Left ventricle myocardium inferior (tissue), 1 donor: Measurements from ENCODE around the gene FRMD1. TPM values are rescaled to one million over a fixed set of nuclear protein-coding genes. Genes with fewer than 3 reads are reported as not detected.

Experiments
- DNase-seq: peaks from one replicate; pipeline ENCODE4 v3.0.0-alpha.2; 2020
- H3K27ac ChIP-seq: fragments of 200-600 bp; replicated peaks from 2 replicates; pipeline ENCODE4 v1.8.0; 2021
- H3K27me3 ChIP-seq: fragments of 200-600 bp; 2 replicates; pipeline ENCODE4 v1.8.0; 2021; ENCODE audit warnings: low read depth
- H3K36me3 ChIP-seq: fragments of 200-600 bp; 2 replicates; pipeline ENCODE4 v1.8.0; 2021
- H3K4me1 ChIP-seq: fragments of 200-600 bp; 2 replicates; pipeline ENCODE4 v1.8.0; 2021
- H3K4me3 ChIP-seq: fragments of 200-600 bp; 2 replicates; pipeline ENCODE4 v1.8.0; 2021; ENCODE audit warnings: mild to moderate bottlenecking, moderate library complexity
- H3K9me3 ChIP-seq: fragments of 200-600 bp; replicated peaks from 2 replicates; pipeline ENCODE4 v1.8.0; 2021
- intact Hi-C: fragments of 100-400 bp; cut with micrococcal nuclease; formaldehyde crosslinking; loops from one replicate; pipeline ENCODE4 v1.11.0; 2022
- total RNA-seq: library from RNA; stranded (reverse); fragmentation: NEBNext Ultra II Directional; extraction: Animal tissue kit (Norgen Biotek cat#: 25700); gene quantifications from one replicate; pipeline ENCODE4 v1.2.1, GENCODE V29; 2021
- TF ChIP-seq, protein P1 (sequence below): fragments of 200-600 bp; IDR thresholded peaks from 2 replicates; pipeline ENCODE4 v1.8.0; 2021; ENCODE audit warnings: antibody characterized with exemption, mild to moderate bottlenecking, borderline replicate concordance
- donor health status: DM: no; HTN: yes; CAD: no; lungs with severe emphysema.

FRMD1 gene
- total RNA-seq, 1 donor from 2014 or later = 0.16 TPM

DNA sequence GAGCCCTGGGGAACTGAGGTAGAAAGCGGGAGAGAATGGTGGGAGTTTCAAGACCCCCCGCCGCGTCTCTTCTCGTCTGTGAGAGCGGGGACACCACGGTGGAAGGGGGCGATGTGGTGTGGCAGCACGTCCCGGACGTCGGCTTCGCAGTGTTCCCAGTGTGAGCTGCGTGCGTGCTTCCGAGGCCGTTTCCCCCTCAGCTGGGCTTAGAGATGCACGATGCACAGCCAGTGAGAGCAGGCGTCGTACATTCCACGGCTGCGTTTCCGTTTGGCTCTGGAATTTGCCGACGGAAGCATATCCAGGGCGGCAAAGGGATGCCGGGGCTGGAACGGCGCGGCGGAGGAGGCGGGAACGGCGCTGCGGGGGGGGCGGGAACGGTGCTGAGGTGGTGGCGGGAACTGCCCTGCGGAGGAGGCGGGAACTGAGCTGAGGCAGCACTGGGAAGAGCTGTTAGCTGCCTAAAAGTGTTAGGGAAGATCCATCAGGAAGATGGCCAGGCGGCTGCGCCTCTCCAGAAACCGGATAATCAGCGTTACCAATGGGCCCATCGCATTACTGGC is 43.8 kb downstream of the FRMD1 start:
- intact Hi-C loops = no loop called here
- TF ChIP-seq, protein P1, sequence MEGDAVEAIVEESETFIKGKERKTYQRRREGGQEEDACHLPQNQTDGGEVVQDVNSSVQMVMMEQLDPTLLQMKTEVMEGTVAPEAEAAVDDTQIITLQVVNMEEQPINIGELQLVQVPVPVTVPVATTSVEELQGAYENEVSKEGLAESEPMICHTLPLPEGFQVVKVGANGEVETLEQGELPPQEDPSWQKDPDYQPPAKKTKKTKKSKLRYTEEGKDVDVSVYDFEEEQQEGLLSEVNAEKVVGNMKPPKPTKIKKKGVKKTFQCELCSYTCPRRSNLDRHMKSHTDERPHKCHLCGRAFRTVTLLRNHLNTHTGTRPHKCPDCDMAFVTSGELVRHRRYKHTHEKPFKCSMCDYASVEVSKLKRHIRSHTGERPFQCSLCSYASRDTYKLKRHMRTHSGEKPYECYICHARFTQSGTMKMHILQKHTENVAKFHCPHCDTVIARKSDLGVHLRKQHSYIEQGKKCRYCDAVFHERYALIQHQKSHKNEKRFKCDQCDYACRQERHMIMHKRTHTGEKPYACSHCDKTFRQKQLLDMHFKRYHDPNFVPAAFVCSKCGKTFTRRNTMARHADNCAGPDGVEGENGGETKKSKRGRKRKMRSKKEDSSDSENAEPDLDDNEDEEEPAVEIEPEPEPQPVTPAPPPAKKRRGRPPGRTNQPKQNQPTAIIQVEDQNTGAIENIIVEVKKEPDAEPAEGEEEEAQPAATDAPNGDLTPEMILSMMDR = no peak
- Histone ChIP-seq H3K27me3 (peaks cover 17% of the 10 kb centered on the region), H3K9me3 (peaks cover 17% of the 10 kb centered on the region), H3K27ac (peak overlapping the region; percentile 92), H3K36me3 (peaks cover 10% of the 10 kb centered on the region), H3K4me1 (peaks cover 67% of the 10 kb centered on the region), H3K4me3 (peak overlapping the region; percentile 64)
- DNase-seq = peak; percentile 78

DNA sequence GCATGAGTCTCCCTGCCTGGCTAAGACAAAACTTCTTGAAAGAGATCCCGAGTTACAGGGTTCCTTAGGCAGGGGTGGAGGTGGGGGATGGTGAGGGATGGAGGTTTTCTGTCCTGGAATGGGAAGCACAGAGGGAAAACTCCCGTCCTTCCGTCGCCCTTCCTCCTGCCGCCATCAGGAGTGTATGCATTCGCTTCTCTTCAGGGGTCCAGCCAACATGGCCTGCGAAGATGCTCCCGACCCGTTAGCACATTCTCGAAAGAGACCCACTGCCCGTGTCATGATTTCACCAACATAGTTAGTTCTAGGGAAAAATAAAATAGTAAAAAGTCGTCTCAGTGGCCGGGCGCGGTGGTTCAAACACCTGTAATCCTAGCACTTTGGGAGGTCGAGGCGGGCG is 44.5 kb downstream of the FRMD1 start:
- intact Hi-C loops = no loop called here
- no peak for DNase-seq

GRCh38 chr6:168033791-168034190 is 45.2 kb downstream of the FRMD1 start:
- no peak for DNase-seq
- no peak overlapping the region for H3K4me3 ChIP-seq

More for the DNA sequence above, 44.5 kb downstream of the FRMD1 start:
- H3K4me3 ChIP-seq = no peak overlapping the region
- TF ChIP-seq, protein P1 = no peak
- peaks cover 11% of the 10 kb centered on the region for H3K9me3 ChIP-seq
- H3K4me1 ChIP-seq = peaks cover 73% of the 10 kb centered on the region
- H3K27me3 ChIP-seq = peaks cover 17% of the 10 kb centered on the region
- H3K27ac ChIP-seq = peak overlapping the region; percentile 92
- peaks cover 4% of the 10 kb centered on the region for H3K36me3 ChIP-seq

GRCh38 chr6:168032005-168032760 is 46.8 kb downstream of the FRMD1 start:
- intact Hi-C loops = no loop called here
- Histone ChIP-seq H3K27ac (peak overlapping the region; percentile 92), H3K4me3 (no peak overlapping the region), H3K9me3 (no peaks in the 10 kb centered on the region), H3K36me3 (no peaks in the 10 kb centered on the region), H3K27me3 (peaks cover 11% of the 10 kb centered on the region), H3K4me1 (peaks cover 63% of the 10 kb centered on the region)
- TF ChIP-seq, protein P1 = no peak
- no peak for DNase-seq

More at GRCh38 chr6:168033791-168034190, 45.2 kb downstream of the FRMD1 start:
- H3K27ac ChIP-seq = peak overlapping the region; percentile 92
- TF ChIP-seq, protein P1 = no peak
- H3K4me1 ChIP-seq = peaks cover 74% of the 10 kb centered on the region
- peaks cover 3% of the 10 kb centered on the region for H3K9me3 ChIP-seq
- H3K27me3 ChIP-seq = peaks cover 16% of the 10 kb centered on the region
- H3K36me3 ChIP-seq = no peaks in the 10 kb centered on the region
- intact Hi-C loops = no loop called here

- H3K4me3 ChIP-seq = no peak overlapping the region
- TF ChIP-seq, protein P1 = no peak
- no peaks in the 10 kb centered on the region for H3K9me3 ChIP-seq
- no peaks in the 10 kb centered on the region for H3K36me3 ChIP-seq
- intact Hi-C loops = no loop called here
- peak overlapping the region; percentile 92 for H3K27ac ChIP-seq
- H3K4me1 ChIP-seq = peaks cover 58% of the 10 kb centered on the region
- peak; percentile 53 for DNase-seq
- H3K27me3 ChIP-seq = peaks cover 7% of the 10 kb centered on the region
Observed at GRCh38 chr6:168031411-168031971, 47.5 kb downstream of the FRMD1 start.
